HG03571 (cell line): ENCODE results near the gene MPP3.

Source experiments
- ATAC-seq: cut with Tn5 transposase; IDR thresholded peaks from one replicate; pipeline ENCODE4 v1.9.1; 2021; ENCODE audit not compliant: unreplicated experiment

The MPP3 gene

GRCh38 chr17:43753493-43754129, 79.3 kb downstream of the MPP3 start:
- ATAC-seq = no peak
